GM12891 (cell line): ENCODE measurements around the gene KPNA6. TPM values are rescaled to one million over a fixed set of nuclear protein-coding genes. Genes with fewer than 3 reads are reported as not detected.
"Not testable (repeated sequence)": the region's sequence is repeated elsewhere in the genome, so short reads cannot be mapped to it uniquely, and the experiment has no call there.

Source experiments
- DNase-seq: peaks from one replicate; pipeline ENCODE4 v3.0.0; 2011; ENCODE audit warnings: low spot score; ENCODE audit not compliant: insufficient read length
- FAIRE-seq: peaks from 2 replicates; lab custom pipeline; 2011; peaks lifted over from hg19 to GRCh38; lab: Jason Lieb, UNC
- PAX5 ChIP-seq: IDR thresholded peaks from 2 replicates; pipeline ENCODE4 v1.6.1; 2011; ENCODE audit warnings: low read length, moderate library complexity, mild to moderate bottlenecking; ENCODE audit not compliant: insufficient read depth, severe bottlenecking
- POLR2A ChIP-seq: IDR thresholded peaks from 2 replicates; pipeline ENCODE4 v1.6.1; 2011; ENCODE audit warnings: low read depth, low read length, control low read depth
- POLR2AphosphoS5 ChIP-seq: IDR thresholded peaks from 2 replicates; pipeline ENCODE4 v1.6.1; 2011; ENCODE audit warnings: low read depth, low read length, control low read depth
- POU2F2 ChIP-seq: IDR thresholded peaks from 2 replicates; pipeline ENCODE4 v1.6.1; 2011; ENCODE audit warnings: low read depth, mild to moderate bottlenecking, control low read depth, low read length, moderate library complexity
- SPI1 ChIP-seq: IDR thresholded peaks from 2 replicates; pipeline ENCODE4 v1.6.1; 2011; ENCODE audit warnings: low read depth, low read length, control low read depth
- TAF1 ChIP-seq: IDR thresholded peaks from 2 replicates; pipeline ENCODE4 v1.6.1; 2011; ENCODE audit warnings: low read depth, low read length, control low read depth
- polyA plus RNA-seq: library from polyadenylated mRNA; unstranded; fragments of >200 nt; gene quantifications from one replicate; pipeline ENCODE4 v1.2.1, GENCODE V29; 2012; ENCODE audit warnings: low read depth, missing spikeins, inconsistent platforms; ENCODE audit not compliant: missing spikeins

The KPNA6 gene
- polyA plus RNA-seq, result 11.1 TPM

- FAIRE-seq, result peak; percentile 94
- peak; percentile 40; the same call in 1 of the 2 replicates for TF ChIP-seq POLR2A
- peak; percentile 54 for TF ChIP-seq TAF1
- 0 out of 2 replicates have a peak, but pooled peaks have one; percentile 26 for TF ChIP-seq POU2F2
- no peak for TF ChIP-seq SPI1
- TF ChIP-seq POLR2AphosphoS5, result 0 out of 2 replicates have a peak, but pooled peaks have one; percentile 35
- TF ChIP-seq PAX5, result no peak
- DNase-seq, result peak; percentile 58
Observed at GRCh38 chr1:32107742-32108661, at the start of gene KPNA6. Gene KPNA6 (plus strand): TSS chr1:32108056. CDS start chr1:32108131, 75 bp downstream.

- FAIRE-seq, result no peak
- DNase-seq, result no peak
- TF ChIP-seq POLR2AphosphoS5, result no peak
- no peak for TF ChIP-seq SPI1
- TF ChIP-seq TAF1, result no peak
- no peak for TF ChIP-seq POU2F2
- no peak for TF ChIP-seq PAX5
- TF ChIP-seq POLR2A, result no peak
Observed at GRCh38 chr1:32060914-32061313, 46.9 kb upstream of the KPNA6 start.

- no peak for FAIRE-seq
- TF ChIP-seq POU2F2, result no peak
- no peak for TF ChIP-seq TAF1
- TF ChIP-seq POLR2AphosphoS5, result no peak
- TF ChIP-seq PAX5, result no peak
- TF ChIP-seq POLR2A, result no peak
- TF ChIP-seq SPI1, result no peak
- DNase-seq, result no peak
Observed at GRCh38 chr1:32062867-32063230, 45.0 kb upstream of the KPNA6 start.

GRCh38 chr1:32063261-32063681 is 44.6 kb upstream of the KPNA6 start:
- TF ChIP-seq SPI1 (no peak), TAF1 (no peak), POLR2AphosphoS5 (no peak), POU2F2 (no peak)
- no peak for DNase-seq
- FAIRE-seq, result no peak

- not testable (repeated sequence) for DNase-seq, FAIRE-seq
Observed at GRCh38 chr1:32065613-32066488, 42.0 kb upstream of the KPNA6 start.

- FAIRE-seq, result peak; percentile 77
- no peak for TF ChIP-seq POU2F2
- peak; percentile 79 for TF ChIP-seq SPI1
- TF ChIP-seq POLR2AphosphoS5, result 0 out of 2 replicates have a peak, but pooled peaks have one; percentile 27
- no peak for TF ChIP-seq TAF1
- DNase-seq, result no peak
Observed at GRCh38 chr1:32066489-32066873, 41.4 kb upstream of the KPNA6 start.

- FAIRE-seq, result no peak
- DNase-seq, result no peak
- TF ChIP-seq SPI1 (no peak), PAX5 (no peak), POLR2A (no peak), POU2F2 (no peak), POLR2AphosphoS5 (no peak), TAF1 (no peak)
Observed at GRCh38 chr1:32068957-32069588, 38.8 kb upstream of the KPNA6 start.

- FAIRE-seq, result no peak
- TF ChIP-seq TAF1 (no peak), PAX5 (no peak), POLR2AphosphoS5 (no peak), SPI1 (no peak), POU2F2 (no peak), POLR2A (no peak)
- no peak for DNase-seq
Observed at GRCh38 chr1:32071758-32072621, 35.9 kb upstream of the KPNA6 start.
